OCI-LY7 (cell line): ENCODE data around the gene APBB2.

Experiments used
- CTCF ChIP-seq: fragments of 200-600 bp; sonication (generic); conservative IDR thresholded peaks from 2 replicates; pipeline ENCODE4 v1.5.1; 2014; ENCODE audit warnings: mild to moderate bottlenecking, antibody characterized with exemption, low read length, moderate library complexity, mixed read lengths
- EZH2phosphoT487 ChIP-seq: fragments of 200-600 bp; sonication (generic); IDR thresholded peaks from 2 replicates; pipeline ENCODE4 v1.6.1; 2018; ENCODE audit warnings: low read depth, borderline replicate concordance, mild to moderate bottlenecking, mixed run types, antibody characterized with exemption, low read length, moderate library complexity, mixed read lengths

- TF ChIP-seq CTCF, result no peak
- TF ChIP-seq EZH2phosphoT487, result no peak
Measured at GRCh38 chr4:40881851-40882250, 332.5 kb downstream of the APBB2 start.
